HG03521 (cell line): ENCODE data around the gene KLF6.

Experiments used
- ATAC-seq: cut with Tn5 transposase; IDR thresholded peaks from one replicate; pipeline ENCODE4 v1.9.1; 2021; ENCODE audit warnings: mild to moderate bottlenecking, moderate library complexity; ENCODE audit not compliant: unreplicated experiment

The KLF6 gene

DNA sequence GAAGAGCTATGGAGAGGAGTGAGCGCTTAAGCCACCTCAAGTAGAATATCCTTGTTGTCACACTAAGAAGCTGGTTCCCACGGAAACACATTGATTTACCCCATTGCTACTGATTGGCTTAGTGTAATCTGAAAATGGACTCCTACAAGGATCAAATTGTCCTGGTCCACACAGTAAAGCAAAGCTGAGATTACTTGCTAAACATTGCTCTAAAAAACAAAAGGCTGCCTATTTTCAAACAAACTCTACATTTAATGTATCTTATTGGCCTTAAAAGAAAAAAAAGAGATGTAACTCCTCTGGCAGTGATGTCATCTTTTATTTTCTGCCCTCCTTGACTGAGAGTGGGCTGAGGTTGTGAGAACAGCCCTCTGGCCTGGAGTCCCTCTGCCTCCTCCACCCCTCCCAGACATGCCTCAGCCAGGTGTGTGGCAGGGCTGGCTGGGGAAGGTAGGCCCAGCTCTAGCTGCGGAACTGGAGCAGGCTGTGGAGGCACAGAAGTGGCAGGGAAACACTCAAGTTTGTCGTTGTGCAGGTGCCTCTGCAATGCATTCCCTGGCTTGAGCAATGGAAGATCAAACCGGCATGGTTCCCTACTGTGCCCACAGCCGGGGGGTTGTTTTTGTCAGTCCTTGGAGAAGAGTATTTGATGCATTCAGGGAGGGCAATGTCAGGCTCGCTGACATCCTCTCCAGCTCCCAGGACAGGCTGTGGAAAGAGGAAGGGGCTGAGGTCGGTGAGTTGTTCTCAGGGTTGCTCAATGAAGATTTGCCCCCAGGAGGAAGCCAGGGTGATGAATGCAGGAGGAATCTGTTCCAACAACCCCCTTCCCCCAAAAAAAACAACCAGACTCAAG is 9.1 kb downstream of the KLF6 start:
- ATAC-seq, result no peak

DNA sequence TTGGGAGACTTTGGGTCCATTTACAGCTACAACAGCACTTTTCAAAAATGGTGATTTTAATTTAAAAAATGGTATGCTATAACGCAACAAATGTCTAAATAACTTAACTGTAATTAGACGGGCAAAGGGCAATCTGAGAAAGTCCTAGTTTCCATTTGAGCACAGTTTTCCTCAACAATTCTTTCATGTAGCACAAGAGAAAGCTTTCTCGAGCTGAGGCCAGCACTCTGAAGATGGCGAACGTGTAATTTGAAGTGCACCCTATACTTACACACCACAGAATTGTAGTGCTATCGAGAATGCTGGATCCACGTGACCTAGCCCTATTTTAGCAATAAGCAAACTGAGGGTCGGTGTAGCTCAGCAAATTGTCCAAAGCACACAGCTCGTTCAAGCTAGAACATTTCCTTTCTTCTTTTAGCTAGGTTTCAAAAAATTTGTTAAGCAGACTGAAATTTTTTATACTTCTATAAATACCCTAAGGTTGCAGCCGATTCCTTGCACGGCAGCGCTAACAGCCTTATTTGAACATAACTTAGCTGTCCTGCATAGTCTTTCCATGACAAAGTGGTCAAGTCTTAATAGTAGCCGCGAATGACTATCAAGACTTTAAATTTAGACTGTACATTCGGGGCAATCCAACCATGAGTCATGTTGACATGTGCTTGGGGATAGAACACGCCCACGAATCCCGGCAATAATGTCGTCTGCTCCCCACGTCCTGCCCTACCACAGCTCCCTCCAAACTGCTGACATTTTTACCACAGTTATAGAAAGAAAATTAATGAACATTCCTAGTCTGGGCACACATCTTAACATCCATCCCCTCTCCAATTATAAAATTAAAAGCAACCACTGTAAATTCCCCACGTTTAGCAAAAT is 10.0 kb downstream of the KLF6 start:
- ATAC-seq, result no peak

DNA sequence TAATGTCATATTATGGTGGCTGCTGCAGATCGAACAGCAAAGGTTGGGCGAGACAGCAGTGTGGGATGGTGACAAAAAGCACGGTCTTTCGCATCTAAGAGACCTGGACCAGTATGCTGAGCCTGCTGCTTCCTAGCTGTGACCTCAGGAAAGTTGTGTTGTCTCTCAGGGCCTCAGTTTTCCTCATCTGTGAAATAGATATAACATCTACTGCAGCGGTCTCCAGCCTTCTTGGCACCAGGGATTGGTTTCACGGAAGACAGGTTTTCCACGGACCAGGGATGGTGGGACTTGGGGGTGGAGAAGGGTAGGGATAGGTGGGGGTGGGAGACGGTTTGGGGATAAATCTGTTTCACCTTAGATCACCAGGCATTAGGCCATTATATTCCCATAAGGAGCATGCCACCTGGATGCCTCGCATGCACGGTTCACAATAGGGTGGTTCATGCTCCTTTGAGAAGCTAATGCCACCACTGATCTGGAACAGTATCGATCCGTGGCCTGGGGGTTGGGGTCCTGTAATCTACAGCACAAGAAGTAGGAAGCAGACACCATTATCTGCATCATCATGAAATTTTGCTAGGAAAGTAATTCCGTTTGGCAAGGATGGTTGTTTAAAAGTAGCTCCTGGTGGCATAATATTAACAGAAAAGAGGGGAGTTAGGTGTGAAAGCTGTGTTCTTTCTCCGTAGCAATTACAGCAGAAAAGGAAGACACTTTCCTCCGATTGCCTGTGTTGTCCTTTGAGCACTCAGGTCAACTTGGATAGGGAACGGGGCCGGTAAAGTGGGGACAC is 10.8 kb downstream of the KLF6 start:
- no peak for ATAC-seq

DNA sequence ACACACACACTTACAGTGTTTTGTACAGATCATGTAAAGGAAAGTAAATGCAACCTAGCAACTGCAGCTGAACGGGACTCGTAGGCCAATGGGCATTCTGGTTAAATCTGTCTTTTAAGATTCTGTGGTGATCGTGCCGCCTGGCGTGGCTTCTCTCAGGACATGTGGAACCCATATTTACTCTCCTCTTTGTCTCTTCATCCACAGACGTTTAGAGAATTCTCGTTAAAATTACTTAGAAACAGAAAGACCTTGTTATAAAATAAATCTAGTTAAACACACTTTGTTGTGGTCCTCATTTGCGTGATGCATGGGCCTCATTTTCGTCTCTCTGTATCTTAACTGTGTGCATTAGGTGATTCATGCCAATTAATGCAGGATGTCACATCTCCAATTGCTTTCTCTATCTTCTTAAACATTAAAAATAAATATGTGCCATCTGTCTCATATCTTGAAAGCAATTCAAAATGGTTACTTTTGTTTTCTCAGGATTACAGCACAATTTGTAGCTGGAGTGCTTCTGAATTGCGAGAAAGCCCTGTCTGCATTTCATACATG is 11.5 kb downstream of the KLF6 start:
- ATAC-seq, result no peak

DNA sequence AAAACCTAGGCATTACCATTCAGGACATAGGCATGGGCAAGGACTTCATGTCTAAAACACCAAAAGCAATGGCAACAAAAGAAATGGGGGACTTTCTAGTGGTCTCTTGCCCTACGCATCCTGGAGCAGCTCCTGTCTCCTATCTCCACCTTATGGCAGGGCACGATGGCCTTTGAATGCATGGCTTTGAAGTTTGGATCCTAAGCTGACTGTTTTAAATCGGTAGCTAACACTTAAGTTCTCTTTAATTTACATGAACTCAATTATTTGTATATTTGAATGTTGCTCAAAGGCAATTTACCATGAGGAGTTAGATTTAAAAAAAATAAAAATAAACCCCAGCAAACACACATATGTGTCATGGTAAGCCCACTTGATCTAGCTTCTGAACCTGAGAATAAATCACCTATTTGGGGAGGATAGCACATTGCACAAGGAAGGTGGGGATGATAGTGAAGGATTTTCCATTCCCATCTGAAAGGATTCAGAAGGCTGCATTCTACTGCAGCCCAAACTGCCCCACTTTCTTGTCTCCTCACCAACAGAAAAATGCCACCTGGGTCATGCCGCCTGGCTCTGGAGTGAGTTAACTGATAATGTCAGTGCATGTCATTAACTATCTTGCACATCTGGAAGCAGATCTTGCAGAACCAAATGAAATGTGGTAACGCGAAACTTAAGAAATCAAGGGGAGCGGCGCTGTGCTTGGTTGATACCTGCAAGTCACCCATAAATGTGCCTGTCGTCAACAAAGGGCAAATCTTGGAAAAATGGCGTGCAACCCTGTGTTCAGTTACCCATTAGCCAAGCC is 12.4 kb downstream of the KLF6 start:
- ATAC-seq, result no peak

DNA sequence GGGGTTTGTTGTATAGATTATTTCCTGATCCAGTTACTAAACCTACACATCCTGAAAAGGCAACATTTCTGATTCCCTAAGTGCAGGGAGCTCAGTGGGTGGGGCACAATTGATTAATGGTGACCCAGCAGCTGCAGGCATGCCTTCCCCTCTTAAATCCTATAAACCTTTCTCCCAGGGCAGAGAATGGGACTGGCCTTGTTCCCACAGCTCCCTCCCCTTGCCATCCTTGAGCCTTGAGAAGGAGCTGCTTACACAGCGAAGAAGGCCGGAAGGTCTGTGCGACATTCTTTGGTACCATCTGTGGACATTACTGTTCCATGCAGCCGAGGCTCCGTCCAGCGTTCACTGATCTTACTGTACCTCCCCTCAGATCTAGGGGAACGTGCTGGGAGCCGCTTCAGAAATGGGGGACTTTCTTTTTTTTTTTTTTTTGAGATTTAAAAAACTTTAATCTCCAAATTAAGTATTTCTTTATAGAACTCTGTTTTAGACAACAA is 14.3 kb downstream of the KLF6 start:
- ATAC-seq, result no peak

DNA sequence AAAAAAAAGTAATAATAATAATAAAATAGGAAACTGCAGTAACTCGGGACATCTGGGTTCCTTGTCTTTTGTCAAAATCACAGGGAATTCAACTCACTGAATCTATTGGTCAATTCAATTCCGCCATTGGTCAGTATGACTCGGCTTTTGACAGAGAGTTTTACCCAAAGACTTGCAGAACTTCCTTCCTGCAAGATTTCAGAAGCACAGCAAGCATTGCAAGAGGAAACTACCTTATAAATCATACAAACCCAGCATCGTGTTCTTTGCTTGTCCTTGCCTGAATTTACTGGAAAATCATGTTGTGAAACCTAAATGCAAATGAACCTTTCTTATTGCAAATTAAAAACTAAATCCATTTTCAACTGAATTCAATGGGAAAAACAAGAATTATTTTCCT is 15.5 kb downstream of the KLF6 start:
- no peak for ATAC-seq

DNA sequence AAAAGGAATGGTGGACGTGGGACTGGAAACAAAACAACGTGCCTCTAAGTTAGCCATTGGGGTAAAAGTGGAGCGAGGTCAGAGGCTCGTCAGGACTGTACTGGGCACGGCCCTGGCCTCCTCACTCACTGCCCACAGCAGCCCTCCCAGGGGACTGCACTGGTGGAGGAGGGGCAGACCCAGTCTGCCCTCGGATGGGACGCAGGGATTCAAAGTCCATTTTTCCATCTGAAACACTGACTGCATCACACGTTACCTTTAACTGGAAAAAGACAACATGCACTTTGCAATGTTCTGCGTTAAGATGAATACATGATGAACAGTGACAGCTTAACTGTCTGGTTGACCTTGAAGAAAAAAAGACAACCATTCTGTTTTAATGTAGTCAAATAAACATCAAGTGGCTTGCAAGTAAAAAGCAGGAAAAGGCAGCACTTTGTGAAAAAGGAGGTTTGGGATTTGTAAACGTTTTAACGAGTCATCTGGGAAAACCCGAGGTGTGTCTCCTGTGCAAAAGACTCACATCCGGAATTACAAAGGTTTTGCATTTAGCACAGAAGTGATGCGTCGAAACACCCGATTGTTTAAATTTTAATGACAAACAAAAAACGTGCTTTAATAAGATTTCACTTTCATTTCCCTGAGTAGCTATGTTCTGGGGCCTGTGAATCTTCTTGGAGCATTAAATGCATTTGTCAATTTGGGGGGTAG is 18.8 kb downstream of the KLF6 start:
- ATAC-seq, result no peak

DNA sequence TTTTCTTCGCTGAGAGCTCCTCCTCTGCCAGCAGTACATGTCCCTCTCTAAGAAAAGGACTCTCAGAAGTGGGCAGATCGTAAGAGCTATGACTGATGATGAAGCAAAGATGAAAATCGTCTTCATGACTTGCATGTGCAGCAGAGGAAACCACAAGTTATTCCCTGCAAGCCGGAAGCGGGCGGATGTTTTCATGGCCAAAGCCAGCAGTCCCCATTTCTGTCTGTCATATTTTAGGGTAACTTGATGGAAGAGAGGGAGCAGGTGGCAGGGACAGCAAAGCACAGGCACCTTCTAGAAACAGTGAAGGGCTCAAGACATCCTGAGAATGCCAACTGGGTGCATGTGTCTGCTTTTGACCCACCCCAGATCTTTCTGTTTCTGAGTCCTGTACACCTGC is 19.9 kb downstream of the KLF6 start:
- ATAC-seq, result no peak

DNA sequence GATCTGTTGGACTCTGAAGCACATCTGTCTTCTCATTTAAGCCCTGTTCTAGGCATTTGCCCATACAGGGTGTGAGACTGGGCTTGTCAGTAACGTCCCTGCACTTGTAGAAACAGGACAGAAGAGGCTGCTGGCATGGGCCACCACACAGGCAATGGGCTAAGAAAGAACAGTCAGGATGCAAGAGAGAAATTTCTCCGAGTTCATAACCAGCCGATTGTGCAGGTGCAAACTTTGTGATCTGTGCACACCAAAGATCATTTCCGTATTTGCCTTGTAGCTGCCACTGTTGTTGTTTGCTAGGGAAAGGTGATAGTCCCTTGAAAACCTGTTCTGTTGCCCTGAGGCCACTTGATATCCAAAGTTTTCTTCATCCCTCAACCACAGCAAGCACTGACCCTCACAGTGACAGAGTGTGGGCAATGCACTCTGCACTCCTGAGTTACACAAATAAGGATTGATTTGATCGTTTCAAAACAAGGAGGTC is 20.3 kb downstream of the KLF6 start:
- no peak for ATAC-seq

DNA sequence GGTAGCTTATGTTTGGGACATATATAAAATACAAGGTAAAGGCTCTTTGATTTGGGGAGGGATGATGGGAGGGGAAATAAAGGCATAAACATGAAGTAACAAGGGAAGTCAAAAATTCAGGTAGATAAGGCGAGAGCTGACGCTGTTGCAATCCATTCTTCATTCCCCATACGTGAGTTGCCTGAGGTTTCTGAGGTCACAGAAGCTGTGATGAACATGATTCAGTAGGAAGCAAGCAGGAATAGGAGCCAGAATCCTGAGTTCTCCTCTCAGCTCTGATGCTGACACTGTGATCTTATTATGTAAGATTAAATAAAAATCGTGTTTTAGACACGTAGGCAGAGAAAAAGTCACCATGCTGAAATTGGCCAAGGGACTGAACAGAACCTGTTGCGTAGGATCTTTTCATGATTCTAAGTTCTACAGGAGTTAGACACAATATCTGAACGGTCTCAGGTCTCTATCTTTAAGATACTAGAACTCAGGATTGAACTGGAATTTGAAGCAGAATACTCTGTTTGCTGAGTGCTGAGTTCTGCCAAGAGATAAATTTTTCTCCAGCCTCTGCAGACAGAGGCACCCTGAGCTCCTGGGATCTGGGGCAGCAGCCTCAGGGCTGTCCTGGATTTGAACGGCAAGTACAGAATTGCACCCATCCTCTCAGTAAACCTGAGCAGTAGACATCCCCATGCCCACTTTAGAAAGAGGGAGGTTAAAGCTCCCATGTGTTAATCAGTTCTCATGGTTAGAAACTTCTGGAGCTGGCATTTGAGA is 21.0 kb downstream of the KLF6 start:
- ATAC-seq, result no peak

DNA sequence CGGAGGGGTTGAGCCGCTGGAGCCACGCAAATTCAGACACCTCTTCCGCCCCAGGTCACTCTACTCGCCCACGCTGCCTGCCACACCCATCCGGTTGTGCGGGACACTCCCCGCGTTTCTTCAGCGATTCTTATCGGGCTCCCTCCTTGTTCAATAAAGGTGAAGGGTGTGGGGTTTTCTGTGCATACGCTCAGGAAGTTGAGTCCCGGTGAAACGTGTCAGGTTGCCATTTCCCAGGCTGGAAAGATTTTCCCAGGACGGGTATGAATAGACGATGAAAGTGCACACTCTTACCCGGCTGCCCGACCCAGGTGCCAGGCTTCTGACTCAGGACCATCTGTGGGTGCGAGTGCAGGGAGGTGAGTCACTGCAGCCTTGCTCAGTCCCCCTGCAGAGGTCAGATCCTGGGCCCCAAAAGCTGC is 22.0 kb downstream of the KLF6 start:
- ATAC-seq, result no peak

DNA sequence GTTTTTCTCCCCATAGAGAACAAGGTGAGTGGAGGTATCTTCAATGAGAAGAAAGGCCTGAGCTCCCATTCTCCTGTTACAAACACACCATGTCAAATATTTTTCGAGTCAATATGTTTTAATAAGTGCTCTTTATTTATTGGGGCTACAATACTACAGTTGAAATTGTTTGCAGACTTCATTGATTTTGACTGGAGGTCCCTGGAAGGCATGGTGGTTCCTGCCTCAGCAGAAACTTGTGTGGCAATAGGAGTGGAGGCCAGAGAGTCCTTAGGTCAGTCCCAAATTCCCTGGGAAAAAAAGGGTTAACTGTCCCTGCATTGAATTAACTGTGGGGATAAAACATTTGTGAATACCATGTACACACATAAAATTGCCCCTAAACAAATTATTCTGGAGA is 22.7 kb downstream of the KLF6 start:
- no peak for ATAC-seq

DNA sequence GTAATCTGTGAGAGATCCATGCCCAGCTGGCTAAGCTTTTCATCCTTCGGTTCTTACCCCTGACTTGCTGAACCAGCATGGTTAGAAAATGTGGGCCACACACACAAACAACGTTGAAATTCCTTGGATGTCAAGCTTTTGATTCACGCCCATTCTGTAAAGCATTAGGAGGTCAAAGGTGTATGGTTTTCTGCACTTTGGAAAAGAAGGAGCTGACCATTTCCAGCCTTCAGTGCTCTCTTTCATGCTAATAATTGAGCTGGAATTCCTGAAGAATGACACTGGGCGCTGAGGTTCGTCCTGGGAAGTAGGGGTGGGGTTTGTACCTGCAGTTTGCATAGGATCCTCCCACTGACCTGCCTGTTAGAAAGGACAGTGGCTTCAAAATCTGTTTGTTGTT is 23.1 kb downstream of the KLF6 start:
- no peak for ATAC-seq

DNA sequence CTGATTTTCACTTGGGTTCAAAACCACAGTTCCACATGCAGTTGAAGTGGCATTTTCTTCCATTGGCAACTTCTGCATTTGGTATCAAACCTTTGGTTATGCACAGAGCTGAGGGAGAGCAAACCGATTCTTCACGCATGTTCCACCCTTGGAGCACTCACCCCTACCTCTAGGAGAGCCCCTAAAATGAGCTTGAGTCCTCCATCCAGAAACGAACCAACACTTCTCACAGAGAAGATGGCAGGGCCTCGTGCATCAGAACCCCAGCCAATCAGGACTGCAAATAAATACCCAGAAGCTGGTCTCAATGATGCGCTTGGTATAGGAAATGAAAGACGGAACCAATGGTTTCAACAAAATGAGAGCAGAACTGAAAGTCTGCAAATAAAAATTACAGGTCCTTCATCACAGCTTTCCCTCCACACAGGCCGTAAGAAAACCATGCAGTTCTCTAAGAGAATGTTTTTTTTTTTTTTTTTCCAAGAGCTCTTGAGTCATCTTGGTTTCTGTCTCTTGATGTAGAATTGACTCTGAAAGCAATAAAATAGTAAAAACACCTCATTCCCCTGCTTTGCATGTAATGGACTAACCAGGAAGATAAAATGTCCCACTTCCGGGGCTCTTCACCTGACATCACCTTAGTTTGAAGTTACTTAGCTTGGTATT is 23.9 kb downstream of the KLF6 start:
- ATAC-seq, result peak; percentile 34

DNA sequence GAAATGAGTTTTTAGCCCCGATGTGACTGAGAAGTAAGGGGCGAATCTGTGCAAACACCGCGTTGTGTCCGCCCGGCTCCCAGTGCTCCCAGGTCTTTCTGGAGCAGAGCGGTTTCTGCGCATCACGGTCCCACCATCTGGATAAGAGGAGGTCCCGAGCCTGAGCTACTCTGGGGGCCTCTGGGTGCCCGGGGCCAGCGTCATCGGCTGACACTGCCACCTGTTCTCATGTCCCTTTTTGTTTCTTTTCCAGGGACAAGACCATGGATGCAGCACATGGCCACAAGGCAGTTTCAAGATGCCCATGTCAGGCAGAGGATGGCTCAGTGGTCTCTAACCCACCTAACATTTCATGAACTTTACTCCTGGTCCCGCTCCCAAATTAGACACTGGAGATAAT is 24.9 kb downstream of the KLF6 start:
- no peak for ATAC-seq

DNA sequence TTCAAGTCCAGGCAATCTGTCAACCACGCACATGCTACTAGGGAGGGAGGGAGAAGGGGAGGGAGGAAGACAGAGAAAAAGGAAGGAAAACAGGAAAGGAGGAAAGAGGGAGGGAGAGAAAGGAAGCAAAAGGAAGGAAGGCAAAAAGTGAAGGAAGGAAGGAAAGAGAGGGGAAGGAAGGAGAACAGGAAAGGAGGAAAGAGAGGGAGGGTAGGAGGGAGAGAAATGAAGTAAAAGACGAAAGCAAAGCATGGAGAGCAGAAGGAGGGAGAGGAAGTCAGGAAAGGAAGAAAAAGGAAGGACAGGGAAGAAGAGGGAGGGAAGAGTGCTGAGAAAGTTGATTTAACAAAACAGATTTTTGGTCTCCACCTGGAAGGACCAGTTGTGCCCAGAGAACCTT is 25.6 kb downstream of the KLF6 start:
- ATAC-seq, result no peak

DNA sequence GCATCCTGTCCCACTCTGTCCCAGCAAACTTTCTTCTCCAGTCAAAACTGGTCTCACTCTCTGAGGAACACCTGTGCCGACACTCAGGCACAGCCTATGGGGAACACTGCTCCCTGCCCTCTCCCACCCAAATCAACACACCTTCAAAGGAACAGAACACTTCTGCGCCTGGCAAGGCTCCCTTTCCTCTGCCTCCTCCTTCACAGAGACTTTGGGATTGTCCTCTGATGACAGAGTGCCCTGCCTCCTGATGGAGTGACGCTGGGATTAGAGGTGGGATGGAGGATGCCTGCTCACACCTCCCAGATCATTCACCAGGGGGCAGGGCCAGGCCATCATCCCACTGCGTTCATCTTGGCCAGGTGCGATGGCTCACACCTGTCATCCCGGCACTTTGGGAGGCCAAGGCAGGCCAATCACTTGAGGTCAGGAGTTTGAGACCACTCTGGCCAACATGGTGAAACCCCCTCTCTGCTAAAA is 26.5 kb downstream of the KLF6 start:
- no peak for ATAC-seq
